Activated T-helper 2 cell treated with anti-CD3 and anti-CD28 coated beads, Interferon-gamma antibody, Interleukin-2, Interleukin-4, amounts not matched to agents 10 μg/mL and 5 μg/mL and 100 μg/mL, durations not matched to agents 14 hours and 24 hours and 36 hours (primary cell): Measurements from ENCODE around the gene DAZAP1. TPM values are rescaled to one million over a fixed set of nuclear protein-coding genes. Genes with fewer than 3 reads are reported as not detected.

Source experiments
- DNase-seq: peaks from one replicate; pipeline ENCODE4 v3.0.0; 2021; ENCODE audit warnings: low spot score
- H3K27ac Mint-ChIP-seq: one replicate; pipeline ENCODE4 v1.8.0; 2021; ENCODE audit warnings: mixed read lengths
- H3K27me3 Mint-ChIP-seq: one replicate; pipeline ENCODE4 v1.8.0; 2021; ENCODE audit warnings: low read depth, mixed read lengths
- H3K36me3 Mint-ChIP-seq: one replicate; pipeline ENCODE4 v1.8.0; 2021; ENCODE audit warnings: low read depth, mixed read lengths
- H3K4me1 Mint-ChIP-seq: one replicate; pipeline ENCODE4 v1.8.0; 2021; ENCODE audit warnings: low read depth, mixed read lengths
- H3K4me3 Mint-ChIP-seq: one replicate; pipeline ENCODE4 v1.8.0; 2021; ENCODE audit warnings: low read depth, mild to moderate bottlenecking, moderate library complexity, mixed read lengths
- H3K9me3 Mint-ChIP-seq: one replicate; pipeline ENCODE4 v1.8.0; 2021; ENCODE audit warnings: mixed read lengths
- intact Hi-C: fragments of 100-400 bp; cut with micrococcal nuclease; formaldehyde crosslinking; loops from one replicate; pipeline ENCODE4 v1.15.1; 2023
- total RNA-seq: library from RNA; stranded (reverse); gene quantifications from 2 replicates; pipeline ENCODE4 v1.2.3, GENCODE V29; 2022

Gene DAZAP1
- total RNA-seq: 282 and 290 TPM in 2 replicates

DNA sequence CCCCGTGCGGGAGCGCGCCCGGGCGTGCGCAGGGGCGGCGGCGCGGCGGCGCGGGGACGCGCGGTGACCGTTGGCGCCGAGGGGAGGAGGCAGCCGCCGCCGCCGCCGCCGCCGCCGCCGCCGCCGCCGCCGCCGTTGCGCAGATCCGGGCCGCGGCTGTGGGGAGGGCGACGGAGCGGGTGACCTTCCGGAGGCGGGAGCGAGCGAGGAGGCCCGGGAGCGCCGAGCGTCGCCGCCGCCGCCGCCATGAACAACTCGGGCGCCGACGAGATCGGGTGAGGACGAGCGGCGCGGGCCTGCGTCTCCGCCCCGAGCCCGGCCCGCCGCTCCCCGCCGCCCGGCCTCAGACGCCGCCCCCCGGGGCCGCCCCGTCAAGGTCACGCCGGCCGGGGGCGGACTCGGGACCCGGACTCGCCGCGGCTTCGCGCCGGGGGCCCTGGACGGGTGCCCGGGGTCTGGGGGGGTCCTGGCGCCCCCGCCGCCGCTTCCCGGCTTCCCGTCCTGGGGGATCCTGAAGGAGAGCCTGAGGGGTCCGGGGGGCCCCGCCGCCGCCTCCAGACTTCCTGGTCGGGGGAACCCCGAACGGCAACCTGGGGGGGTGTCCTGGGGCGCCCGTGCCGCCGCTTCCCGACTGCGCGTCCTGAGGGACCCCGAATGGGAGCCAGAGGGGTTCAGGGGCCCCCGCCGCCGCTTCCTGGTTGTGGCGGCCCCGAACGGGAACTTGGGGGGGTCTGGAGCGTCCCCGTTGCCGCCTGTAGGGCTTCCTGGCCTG, at the start of gene DAZAP1:
Gene DAZAP1, plus strand, starts transcription at position 59 of the 772 bp plus-strand sequence. Its CDS starts 188 bp downstream, at position 247.
- peaks cover 35% of the 10 kb centered on the region for H3K36me3 Mint-ChIP-seq
- H3K4me1 Mint-ChIP-seq: peaks cover 33% of the 10 kb centered on the region
- H3K27ac Mint-ChIP-seq: peak within 1 kb of the TSS; percentile 76
- H3K4me3 Mint-ChIP-seq: peak within 1 kb of the TSS; percentile 97
- no peaks in the 10 kb centered on the region for H3K9me3 Mint-ChIP-seq
- no peak for DNase-seq
- H3K27me3 Mint-ChIP-seq: peaks cover 2% of the 10 kb centered on the region
- intact Hi-C loops: loop anchor here (1.0 to 10.0 kb wide), 4 partner anchors 24 to 163 kb away; partner anchors contain the start of genes ATP5F1D, FAM174C, MIDN and NDUFS7

DNA sequence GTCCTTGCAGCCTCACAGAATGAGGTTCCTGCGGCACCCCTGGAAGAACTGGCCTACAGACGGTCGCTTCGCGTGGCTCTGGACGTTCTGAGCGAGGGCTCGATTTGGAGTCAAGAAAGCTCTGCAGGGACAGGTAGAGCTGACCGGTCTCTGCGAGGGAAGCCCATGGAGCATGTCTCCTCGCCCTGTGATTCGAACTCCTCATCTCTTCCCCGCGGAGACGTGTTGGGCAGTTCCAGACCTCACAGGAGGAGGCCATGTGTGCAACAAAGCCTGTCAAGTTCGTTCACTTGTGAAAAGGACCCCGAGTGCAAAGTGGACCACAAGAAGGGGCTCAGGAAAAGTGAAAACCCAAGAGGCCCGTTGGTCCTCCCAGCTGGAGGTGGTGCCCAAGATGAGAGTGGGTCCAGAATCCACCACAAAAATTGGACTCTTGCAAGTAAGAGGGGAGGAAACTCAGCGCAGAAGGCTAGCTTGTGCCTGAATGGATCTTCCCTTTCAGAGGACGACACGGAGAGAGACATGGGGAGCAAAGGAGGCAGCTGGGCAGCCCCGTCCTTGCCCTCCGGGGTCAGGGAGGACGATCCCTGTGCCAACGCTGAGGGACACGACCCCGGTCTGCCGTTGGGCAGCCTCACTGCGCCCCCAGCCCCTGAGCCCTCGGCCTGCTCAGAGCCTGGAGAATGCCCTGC, 47.1 kb upstream of the DAZAP1 start:
- H3K9me3 Mint-ChIP-seq: no peaks in the 10 kb centered on the region
- no peak for DNase-seq
- intact Hi-C loops: loop anchor here (5.0 kb wide), 1 partner anchor 78 kb away; no protein-coding TSS in a partner anchor
- peaks cover 57% of the 10 kb centered on the region for H3K36me3 Mint-ChIP-seq
- peaks cover 29% of the 10 kb centered on the region for H3K4me1 Mint-ChIP-seq
- no peaks in the 10 kb centered on the region for H3K27me3 Mint-ChIP-seq
- no peak overlapping the region for H3K4me3 Mint-ChIP-seq
- H3K27ac Mint-ChIP-seq: no peak overlapping the region

DNA sequence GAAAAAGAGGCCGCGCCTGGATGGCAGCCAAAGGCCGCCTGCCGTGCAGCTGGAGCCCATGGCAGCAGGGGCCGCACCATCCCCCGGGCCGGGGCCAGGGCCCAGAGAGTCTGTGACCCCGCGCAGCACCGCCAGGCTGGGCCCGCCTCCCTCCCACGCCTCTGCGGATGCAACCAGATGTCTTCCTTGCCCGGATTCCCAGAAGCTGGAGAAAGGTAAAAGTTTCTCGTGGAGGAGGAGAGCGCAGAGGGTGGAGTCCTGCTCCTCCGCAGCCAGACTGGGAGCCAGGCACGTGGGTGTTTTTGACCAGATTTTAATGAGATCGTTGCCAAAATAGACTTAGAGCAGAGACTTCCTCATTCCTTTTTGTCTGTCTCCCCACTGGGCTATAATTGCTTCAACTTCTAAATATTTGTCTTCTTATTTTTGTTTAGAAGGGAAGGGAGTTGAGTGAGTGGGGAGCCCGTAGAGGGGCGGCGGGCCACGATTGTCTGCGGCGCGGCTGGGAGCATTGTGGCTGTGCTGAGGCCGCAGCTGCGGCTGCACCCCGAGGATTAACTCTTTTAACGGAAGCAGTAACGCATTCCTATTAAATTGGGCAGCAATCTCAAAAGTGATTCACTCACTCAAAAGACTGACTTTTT, 46.4 kb upstream of the DAZAP1 start:
- no peaks in the 10 kb centered on the region for H3K27me3 Mint-ChIP-seq
- intact Hi-C loops: loop anchor here (5.0 kb wide), 1 partner anchor 79 kb away; no protein-coding TSS in a partner anchor

DNA sequence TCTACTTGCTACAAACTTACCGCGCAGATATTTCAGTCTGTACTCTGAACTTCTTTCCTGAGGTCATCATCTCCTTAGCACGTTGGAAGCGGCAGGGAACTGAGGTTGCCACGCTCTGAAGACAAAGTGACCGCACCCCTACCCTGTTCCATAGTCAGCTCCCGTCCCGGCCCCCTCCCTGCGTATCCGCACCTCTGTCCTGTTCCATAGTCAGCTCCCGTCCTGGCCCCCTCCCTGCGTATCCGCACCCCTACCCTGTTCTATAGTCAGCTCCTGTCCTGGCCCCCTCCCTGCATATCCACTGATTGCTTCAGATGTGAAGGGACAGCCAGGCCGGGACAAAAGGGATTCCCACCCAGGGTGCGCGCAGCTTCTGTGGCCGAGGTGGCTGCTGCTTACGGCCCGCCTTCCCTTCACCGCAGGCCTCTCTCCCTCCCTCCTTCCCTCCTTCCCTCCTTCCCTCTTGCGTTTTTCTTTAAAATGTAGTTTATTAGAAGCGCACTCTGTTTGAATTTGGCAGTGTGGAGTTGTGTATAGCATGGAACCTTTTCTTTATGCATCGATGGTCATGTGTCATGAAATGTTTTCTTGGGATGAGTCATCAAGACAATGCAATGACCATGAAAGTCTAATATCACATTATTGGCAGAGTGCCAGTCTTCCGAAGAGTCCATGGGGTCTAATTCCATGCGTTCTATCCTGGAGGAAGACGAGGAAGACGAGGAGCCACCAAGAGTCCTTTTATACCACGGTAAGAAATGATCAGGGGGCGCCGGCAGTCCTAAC, 45.6 kb upstream of the DAZAP1 start:
- intact Hi-C loops: loop anchor here (5.0 kb wide), 1 partner anchor 79 kb away; no protein-coding TSS in a partner anchor
- Mint-ChIP-seq H3K4me3 (no peak overlapping the region), H3K27ac (no peak overlapping the region), H3K27me3 (no peaks in the 10 kb centered on the region), H3K4me1 (peaks cover 22% of the 10 kb centered on the region), H3K9me3 (no peaks in the 10 kb centered on the region), H3K36me3 (peaks cover 56% of the 10 kb centered on the region)
- no peak for DNase-seq

More for the DNA sequence above, 46.4 kb upstream of the DAZAP1 start:
- peaks cover 24% of the 10 kb centered on the region for H3K4me1 Mint-ChIP-seq
- peaks cover 56% of the 10 kb centered on the region for H3K36me3 Mint-ChIP-seq
- H3K27ac Mint-ChIP-seq: no peak overlapping the region
- DNase-seq: no peak
- H3K9me3 Mint-ChIP-seq: no peaks in the 10 kb centered on the region
- no peak overlapping the region for H3K4me3 Mint-ChIP-seq

DNA sequence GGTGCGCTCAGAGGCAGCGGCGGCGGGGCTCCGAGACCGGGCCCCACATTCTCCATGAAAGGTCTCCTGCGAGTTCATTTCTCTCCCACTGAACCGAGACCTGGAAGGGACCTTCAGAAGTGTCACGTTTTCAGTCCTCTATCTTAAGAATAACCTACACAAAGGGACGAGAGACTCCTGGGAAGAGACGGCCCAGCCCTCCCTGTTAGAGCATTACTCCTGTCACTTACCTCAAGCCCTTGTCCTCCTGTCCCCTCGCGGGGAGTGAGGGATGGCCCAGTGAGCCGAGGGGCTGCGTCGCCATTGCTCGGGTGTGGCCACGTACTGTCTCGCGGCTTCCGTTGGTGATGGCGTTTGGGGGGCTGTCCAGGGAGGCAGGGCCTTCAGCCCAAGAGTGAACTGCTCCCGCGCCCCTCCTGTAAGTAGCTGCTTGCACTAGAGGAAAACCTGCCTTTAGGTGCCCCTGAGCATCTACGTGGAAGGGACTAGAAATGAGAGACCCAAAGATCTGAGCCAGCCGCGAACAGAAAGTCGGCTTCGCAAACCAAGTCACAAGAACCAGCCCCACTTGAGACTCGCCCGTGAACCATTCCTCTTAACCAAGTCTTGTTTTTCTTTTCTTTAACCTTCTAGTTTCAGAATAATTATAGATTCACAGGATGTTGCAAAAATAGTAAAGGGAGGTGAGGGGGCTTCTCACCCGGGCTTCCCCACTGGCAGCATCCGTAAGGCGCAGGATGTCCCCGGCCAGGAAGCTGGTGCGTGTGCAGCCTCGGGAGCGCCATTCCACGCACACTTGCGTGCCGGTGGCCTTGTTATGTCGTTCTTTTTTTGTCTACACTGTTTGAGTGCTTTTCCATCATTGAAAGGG, 44.8 kb upstream of the DAZAP1 start:
- no peaks in the 10 kb centered on the region for H3K27me3 Mint-ChIP-seq
- peaks cover 52% of the 10 kb centered on the region for H3K36me3 Mint-ChIP-seq
- H3K4me1 Mint-ChIP-seq: peaks cover 20% of the 10 kb centered on the region
- DNase-seq: no peak
- no peaks in the 10 kb centered on the region for H3K9me3 Mint-ChIP-seq
- intact Hi-C loops: loop anchor here (5.0 kb wide), 1 partner anchor 80 kb away; no protein-coding TSS in a partner anchor
- no peak overlapping the region for H3K27ac Mint-ChIP-seq
- H3K4me3 Mint-ChIP-seq: no peak overlapping the region

DNA sequence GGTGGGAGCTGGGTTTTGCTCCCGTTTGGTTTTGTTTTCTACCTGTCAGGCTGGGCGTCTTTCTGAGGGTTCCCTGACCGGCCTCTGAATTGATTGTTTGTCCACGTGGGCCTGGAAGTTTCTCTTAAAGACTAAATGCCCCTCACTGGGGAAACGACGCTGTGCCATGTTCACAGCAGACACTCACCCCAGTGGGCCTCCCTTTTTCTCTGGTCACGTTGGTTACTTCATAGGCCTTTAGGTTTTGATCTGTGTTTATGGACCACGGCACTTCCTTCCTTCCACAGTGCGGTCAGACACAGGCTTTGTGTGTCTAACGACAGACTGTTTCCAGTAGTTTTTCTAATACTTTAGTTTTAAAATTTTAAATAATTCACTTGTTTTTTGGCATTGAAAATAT, 43.8 kb upstream of the DAZAP1 start:
- Mint-ChIP-seq H3K27ac (no peak overlapping the region), H3K4me3 (peak overlapping the region; percentile 17), H3K27me3 (no peaks in the 10 kb centered on the region), H3K4me1 (peaks cover 20% of the 10 kb centered on the region), H3K9me3 (no peaks in the 10 kb centered on the region), H3K36me3 (peaks cover 43% of the 10 kb centered on the region)
- intact Hi-C loops: loop anchor here (5.0 kb wide), 1 partner anchor 81 kb away; no protein-coding TSS in a partner anchor
- DNase-seq: no peak

DNA sequence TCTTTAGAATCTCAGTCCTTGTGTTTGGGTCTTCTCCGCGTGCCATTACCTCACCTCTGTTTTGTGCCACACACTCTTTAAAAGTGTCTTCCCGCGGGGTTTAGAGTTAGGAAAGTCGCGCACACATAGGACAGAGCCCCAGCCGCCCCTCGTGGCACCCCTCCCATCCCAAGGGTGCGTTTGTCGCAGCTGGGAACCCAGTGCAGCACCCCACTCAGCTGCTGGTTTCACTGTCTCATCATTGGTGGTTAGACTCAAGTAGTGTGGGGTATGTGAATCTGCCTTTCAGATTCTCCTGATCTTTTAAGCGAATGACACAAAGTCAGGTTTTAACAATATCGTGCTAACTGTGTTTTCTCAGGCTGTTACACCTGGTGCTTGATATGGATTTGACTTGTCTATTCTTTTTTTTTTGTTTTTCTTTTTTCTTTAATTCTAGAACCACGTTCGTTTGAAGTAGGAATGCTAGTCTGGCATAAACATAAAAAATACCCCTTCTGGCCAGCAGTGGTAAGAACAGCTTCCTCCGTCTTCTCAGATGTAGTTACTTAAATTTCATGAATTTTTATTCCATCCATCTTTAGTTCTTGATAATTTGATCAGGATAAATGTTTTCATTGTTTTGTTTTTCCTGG, 43.2 kb upstream of the DAZAP1 start:
- Mint-ChIP-seq H3K27me3 (no peaks in the 10 kb centered on the region), H3K4me1 (peaks cover 20% of the 10 kb centered on the region)

DNA sequence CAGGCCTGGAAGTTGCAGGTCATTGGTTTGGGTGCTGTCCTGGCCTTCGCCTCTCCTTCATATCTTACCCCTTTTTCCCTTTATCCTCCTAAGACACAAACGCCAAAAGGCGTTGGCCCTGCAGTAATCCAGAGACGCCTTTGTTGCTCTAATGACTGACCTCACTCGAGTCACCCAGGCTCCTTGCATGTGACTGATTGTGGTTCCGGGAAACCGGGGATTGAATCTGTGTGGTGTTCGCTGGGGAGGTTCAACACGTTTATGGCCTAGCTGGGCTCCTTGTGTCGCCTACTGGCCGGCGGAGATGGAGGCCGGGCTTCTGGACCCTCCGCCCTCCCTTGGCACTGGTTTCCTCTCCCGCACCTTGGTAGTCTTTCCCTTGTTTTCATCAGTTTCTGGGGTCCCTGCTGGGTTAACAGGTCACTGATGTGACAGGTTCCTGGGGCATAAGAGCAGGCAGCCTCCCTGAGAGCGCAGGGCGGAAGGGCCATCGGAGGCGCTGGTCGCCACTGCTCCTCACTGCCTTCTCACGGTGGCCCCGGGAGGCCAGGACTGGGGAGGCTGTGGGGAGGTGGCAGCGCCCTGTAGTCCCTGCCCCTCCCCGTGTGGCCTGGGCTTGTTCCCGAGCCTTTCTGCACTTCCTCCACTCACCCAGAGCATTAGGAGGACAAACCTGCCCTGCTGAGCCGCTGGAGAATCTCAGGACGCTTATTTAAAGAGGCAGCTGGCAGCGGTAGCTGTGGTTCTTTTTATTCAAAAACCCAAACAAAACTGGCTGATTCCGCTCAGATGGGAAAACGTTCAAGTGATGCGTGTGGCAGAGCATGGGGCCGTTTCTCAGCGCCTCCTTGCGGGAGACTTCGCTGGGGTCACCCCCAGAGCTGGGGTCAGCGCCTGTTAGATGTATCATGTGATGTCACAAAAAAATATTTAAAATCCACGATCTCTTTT, 41.8 kb upstream of the DAZAP1 start:
- intact Hi-C loops: no loop called here
- no peaks in the 10 kb centered on the region for H3K27me3 Mint-ChIP-seq
- H3K36me3 Mint-ChIP-seq: peaks cover 27% of the 10 kb centered on the region
- no peak overlapping the region for H3K27ac Mint-ChIP-seq
- peaks cover 20% of the 10 kb centered on the region for H3K4me1 Mint-ChIP-seq
- no peaks in the 10 kb centered on the region for H3K9me3 Mint-ChIP-seq
- no peak overlapping the region for H3K4me3 Mint-ChIP-seq
- DNase-seq: no peak

More for the DNA sequence above, 43.2 kb upstream of the DAZAP1 start:
- intact Hi-C loops: loop anchor here (5.0 kb wide), 1 partner anchor 82 kb away; no protein-coding TSS in a partner anchor
- no peak for DNase-seq
- peak overlapping the region; percentile 67 for H3K27ac Mint-ChIP-seq
- peak overlapping the region; percentile 39 for H3K4me3 Mint-ChIP-seq
- peaks cover 37% of the 10 kb centered on the region for H3K36me3 Mint-ChIP-seq
- no peaks in the 10 kb centered on the region for H3K9me3 Mint-ChIP-seq

DNA sequence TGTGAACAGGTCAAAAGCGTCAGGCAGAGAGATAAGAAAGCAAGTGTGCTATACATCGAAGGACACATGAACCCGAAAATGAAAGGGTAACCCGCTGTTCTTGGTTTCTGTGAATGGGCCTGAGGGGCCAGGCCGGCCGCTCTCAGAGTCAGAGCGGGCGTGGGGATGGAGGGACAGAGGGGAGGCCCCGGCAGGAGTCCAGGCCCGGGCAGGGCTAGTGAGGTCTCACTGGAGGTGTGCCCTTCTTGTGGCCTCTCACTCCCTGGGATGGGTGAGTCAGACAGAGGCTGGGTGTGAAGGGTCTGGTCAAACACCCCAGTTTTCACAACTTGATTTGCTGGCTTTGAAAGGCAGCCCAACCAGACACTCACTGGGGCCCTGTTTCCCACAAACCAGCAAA, 41.1 kb upstream of the DAZAP1 start:
- Mint-ChIP-seq H3K27ac (no peak overlapping the region), H3K36me3 (peaks cover 27% of the 10 kb centered on the region)
- intact Hi-C loops: no loop called here

More for the DNA sequence above, 41.1 kb upstream of the DAZAP1 start:
- Mint-ChIP-seq H3K4me3 (no peak overlapping the region), H3K4me1 (peaks cover 20% of the 10 kb centered on the region), H3K27me3 (no peaks in the 10 kb centered on the region), H3K9me3 (no peaks in the 10 kb centered on the region)
- no peak for DNase-seq
